B cell (primary cell): ENCODE data around the gene RAB3IL1.

Experiments used
- EZH2 ChIP-seq: IDR thresholded peaks from 2 replicates; pipeline ENCODE4 v1.6.1; 2012; ENCODE audit warnings: borderline replicate concordance, low read depth, mild to moderate bottlenecking, moderate library complexity, low read length; ENCODE audit not compliant: insufficient read depth, poor library complexity, severe bottlenecking
- TF ChIP-seq, protein P1 (sequence below): fragments of 200-600 bp; IDR thresholded peaks from one replicate; pipeline ENCODE4 v1.8.0; 2022; ENCODE audit warnings: antibody characterized with exemption, mild to moderate bottlenecking

DNA sequence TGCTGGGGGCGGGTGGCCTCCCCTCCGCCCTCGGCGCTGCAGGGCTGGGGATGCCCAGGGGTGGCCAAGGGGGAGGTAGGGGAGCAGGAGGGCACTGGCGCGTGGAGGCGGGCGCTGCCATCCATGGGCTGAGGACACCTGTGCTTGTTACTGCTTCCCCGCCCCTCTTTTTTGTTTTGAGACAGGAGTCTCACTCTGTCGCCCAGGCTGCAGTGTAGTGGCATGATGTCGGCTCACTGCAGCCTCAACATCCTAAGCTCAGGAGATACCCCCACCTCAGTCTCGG is 25.3 kb downstream of the RAB3IL1 start:
- no peak for TF ChIP-seq EZH2
- TF ChIP-seq, protein P1, sequence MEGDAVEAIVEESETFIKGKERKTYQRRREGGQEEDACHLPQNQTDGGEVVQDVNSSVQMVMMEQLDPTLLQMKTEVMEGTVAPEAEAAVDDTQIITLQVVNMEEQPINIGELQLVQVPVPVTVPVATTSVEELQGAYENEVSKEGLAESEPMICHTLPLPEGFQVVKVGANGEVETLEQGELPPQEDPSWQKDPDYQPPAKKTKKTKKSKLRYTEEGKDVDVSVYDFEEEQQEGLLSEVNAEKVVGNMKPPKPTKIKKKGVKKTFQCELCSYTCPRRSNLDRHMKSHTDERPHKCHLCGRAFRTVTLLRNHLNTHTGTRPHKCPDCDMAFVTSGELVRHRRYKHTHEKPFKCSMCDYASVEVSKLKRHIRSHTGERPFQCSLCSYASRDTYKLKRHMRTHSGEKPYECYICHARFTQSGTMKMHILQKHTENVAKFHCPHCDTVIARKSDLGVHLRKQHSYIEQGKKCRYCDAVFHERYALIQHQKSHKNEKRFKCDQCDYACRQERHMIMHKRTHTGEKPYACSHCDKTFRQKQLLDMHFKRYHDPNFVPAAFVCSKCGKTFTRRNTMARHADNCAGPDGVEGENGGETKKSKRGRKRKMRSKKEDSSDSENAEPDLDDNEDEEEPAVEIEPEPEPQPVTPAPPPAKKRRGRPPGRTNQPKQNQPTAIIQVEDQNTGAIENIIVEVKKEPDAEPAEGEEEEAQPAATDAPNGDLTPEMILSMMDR: peak; percentile 12
